HepG2 (cell line): Measurements from ENCODE around the gene DQX1. TPM values are rescaled to one million over a fixed set of nuclear protein-coding genes. Genes with fewer than 3 reads are reported as not detected.

Source experiments
- ARID2 ChIP-seq: sonication (generic); formaldehyde crosslinking; IDR thresholded peaks from 2 replicates; pipeline ENCODE4 v1.8.1; 2022; ENCODE audit warnings: mild to moderate bottlenecking, missing genetic modification reagents, borderline replicate concordance
- BCL6 ChIP-seq: IDR thresholded peaks from 2 replicates; pipeline ENCODE4 v1.6.1; 2016; ENCODE audit warnings: missing genetic modification reagents, missing compliant biosample characterization
- DMAP1 ChIP-seq: IDR thresholded peaks from 2 replicates; pipeline ENCODE4 v1.6.1; 2016
- DPF2 ChIP-seq: sonication (generic); formaldehyde crosslinking; IDR thresholded peaks from 2 replicates; pipeline ENCODE4 v1.4.0; 2020; ENCODE audit warnings: mild to moderate bottlenecking, low read depth, missing genetic modification reagents, borderline replicate concordance
- KDM6A ChIP-seq: IDR thresholded peaks from 2 replicates; pipeline ENCODE4 v1.6.1; 2016; ENCODE audit warnings: low read depth
- RBAK ChIP-seq: sonication (generic); formaldehyde crosslinking; IDR thresholded peaks from 2 replicates; pipeline ENCODE4 v1.5.1; 2020; ENCODE audit warnings: mild to moderate bottlenecking, missing genetic modification reagents
- SOX5 ChIP-seq: IDR thresholded peaks from 2 replicates; pipeline ENCODE4 v1.6.1; 2016; ENCODE audit warnings: borderline replicate concordance
- TEAD3 ChIP-seq: optimal IDR thresholded peaks from 2 replicates; pipeline ENCODE3; 2016; ENCODE audit warnings: borderline replicate concordance
- ZEB1 ChIP-seq: IDR thresholded peaks from 2 replicates; pipeline ENCODE4 v1.6.1; 2012; ENCODE audit warnings: mild to moderate bottlenecking, low read depth, inconsistent platforms; ENCODE audit not compliant: insufficient replicate concordance
- ZNF740 ChIP-seq: sonication (generic); formaldehyde crosslinking; IDR thresholded peaks from 2 replicates; pipeline ENCODE4 v1.4.0; 2020; ENCODE audit warnings: missing genetic modification reagents
- polyA plus RNA-seq, 8 experiments: library from polyadenylated mRNA; depleted of rRNA in 3 of 8; stranded (reverse) in 7 of 8; unstranded in 1 of 8; fragments of >200 nt; fragmentation: Illumina TruSeq in 4 of 8; extraction: Trizol in 4 of 8; gene quantifications; 2 replicates each; pipeline versions ENCODE4 v1.2.1 to v1.2.3, GENCODE V29; 2011 to 2016; ENCODE audit warnings: low read depth in 4 of 8, missing spikeins in 1 of 8, mixed read lengths in 1 of 8; ENCODE audit not compliant: insufficient read depth in 1 of 8
- total RNA-seq, 5 experiments: library from RNA; depleted of rRNA; stranded (reverse); fragments of >200 nt; fragmentation: Illumina TruSeq; extraction: Trizol; gene quantifications; 2 replicates each; pipeline ENCODE4 v1.2.3, GENCODE V29; 2016; ENCODE audit warnings: low read depth in 1 of 5
- TF ChIP-seq, protein P1 (sequence below): sonication (generic); formaldehyde crosslinking; IDR thresholded peaks from 2 replicates; pipeline ENCODE4 v1.4.0; 2020; ENCODE audit warnings: mild to moderate bottlenecking, missing genetic modification reagents
- TF ChIP-seq, protein P2 (sequence below): sonication (generic); formaldehyde crosslinking; IDR thresholded peaks from 2 replicates; pipeline ENCODE4 v1.5.1; 2020; ENCODE audit warnings: mild to moderate bottlenecking, missing genetic modification reagents, moderate library complexity
- TF ChIP-seq, protein P3 (sequence below): sonication (generic); formaldehyde crosslinking; IDR thresholded peaks from 2 replicates; pipeline ENCODE4 v1.4.0; 2020; ENCODE audit warnings: mild to moderate bottlenecking, missing genetic modification reagents

The DQX1 gene
- total and polyA plus RNA-seq, 2 of the 13 experiments (the other 11 are each of a cell fraction or from before 2014, with no cell fraction given) = 27.6 to 89.8 TPM

DNA sequence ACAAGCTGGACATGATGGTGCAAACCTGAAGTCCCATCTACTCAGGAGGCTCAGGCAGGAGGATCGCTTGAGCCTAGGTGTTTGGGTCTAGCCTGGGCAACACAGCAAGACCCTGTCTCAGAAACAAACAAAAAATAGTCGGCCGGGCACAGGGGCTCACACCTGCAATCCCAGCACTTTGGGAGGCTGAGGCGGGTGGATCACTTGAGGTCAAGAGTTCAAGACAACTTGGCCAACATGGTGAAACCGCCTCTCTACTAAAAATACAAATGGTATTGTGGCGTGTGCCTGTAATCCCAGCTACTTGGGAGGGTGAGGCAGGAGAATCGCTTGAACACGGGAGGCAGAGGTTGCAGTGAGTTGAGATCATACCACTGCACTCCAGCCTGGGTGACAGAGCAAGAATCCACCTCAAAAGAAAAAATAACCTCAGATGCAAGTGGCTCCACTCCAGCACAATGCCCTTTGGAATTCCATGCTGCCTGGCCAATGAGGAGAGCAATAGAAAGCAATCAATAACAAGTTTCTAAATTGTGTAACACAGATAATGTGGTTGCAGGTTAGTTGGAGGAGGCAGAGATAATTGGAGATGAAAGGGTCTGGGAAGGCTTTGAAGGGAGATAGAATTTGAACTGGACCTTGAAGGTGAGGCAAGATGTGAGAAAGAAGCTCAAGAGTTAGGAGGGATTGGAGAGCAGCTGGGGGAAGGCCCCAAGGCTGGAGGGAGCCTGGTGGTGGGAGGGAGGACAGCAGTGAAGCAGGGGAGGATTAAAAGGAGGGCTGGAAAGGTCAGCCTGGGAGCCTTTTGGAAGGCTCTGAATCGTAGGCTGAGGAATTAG, 37.2 kb downstream of the DQX1 start (continued):
- peak; percentile 72; the same call in 1 of the 2 replicates for TF ChIP-seq ARID2 (CRISPR knock-in tag)
- TF ChIP-seq, protein P1, sequence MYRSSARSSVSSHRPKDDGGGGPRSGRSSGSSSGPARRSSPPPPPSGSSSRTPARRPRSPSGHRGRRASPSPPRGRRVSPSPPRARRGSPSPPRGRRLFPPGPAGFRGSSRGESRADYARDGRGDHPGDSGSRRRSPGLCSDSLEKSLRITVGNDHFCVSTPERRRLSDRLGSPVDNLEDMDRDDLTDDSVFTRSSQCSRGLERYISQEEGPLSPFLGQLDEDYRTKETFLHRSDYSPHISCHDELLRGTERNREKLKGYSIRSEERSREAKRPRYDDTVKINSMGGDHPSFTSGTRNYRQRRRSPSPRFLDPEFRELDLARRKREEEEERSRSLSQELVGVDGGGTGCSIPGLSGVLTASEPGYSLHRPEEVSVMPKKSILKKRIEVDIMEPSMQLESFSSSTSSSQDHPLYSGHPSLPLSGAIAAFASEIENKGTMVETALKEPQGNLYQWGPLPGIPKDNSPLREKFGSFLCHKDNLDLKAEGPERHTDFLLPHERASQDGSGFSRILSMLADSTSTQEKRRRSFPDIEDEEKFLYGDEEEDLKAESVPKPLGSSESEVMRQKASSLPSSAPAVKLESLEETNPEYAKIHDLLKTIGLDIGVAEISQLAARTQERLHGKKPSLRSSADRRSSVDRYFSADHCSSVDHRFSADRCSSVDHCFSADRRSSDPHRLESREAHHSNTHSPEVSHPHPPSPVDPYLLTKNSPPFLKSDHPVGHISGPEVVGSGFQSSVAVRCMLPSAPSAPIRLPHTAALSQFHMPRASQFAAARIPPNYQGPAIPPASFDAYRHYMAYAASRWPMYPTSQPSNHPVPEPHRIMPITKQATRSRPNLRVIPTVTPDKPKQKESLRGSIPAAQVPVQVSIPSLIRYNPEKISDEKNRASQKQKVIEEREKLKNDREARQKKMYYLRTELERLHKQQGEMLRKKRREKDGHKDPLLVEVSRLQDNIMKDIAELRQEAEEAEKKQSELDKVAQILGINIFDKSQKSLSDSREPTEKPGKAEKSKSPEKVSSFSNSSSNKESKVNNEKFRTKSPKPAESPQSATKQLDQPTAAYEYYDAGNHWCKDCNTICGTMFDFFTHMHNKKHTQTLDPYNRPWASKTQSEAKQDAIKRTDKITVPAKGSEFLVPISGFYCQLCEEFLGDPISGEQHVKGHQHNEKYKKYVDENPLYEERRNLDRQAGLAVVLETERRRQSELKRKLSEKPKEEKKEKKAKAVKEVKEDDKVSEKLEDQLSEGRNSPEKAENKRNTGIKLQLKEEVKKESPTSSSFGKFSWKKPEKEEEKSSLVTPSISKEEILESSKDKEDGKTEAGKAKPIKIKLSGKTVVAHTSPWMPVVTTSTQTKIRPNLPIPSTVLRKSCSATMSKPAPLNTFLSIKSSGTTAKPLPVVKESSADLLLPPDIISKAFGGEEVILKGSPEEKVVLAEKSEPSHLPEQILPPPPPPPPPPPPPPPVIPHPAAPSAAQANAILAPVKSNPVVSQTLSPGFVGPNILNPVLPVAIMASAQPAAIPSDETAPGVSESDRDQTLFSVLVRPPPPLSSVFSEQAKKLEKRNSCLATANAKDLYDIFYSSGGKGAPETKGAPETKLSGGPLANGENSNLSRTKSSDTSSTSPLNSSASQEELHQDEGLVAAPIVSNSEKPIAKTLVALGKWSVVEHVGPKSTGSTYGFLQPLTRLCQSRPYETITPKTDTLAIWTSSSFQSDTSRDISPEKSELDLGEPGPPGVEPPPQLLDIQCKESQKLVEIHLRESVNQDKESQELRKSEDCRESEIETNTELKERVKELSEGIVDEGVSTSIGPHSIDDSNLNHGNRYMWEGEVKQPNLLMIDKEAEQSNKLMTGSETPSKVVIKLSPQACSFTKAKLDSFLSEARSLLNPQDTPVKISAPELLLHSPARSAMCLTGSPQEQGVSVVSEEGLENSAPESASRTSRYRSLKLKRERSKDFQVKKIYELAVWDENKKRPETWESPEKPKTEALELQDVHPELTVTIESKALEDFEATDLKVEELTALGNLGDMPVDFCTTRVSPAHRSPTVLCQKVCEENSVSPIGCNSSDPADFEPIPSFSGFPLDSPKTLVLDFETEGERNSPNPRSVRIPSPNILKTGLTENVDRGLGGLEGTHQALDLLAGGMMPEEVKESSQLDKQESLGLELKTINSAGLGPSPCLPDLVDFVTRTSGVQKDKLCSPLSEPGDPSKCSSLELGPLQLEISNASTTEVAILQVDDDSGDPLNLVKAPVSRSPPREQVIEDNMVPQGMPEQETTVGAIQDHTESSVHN (CRISPR knock-in tag) = no peak
- TF ChIP-seq RBAK (CRISPR knock-in tag) = peak; percentile 18; the same call in 1 of the 2 replicates
- no peak for TF ChIP-seq ZNF740 (CRISPR knock-in tag)
- peak; percentile 93 for TF ChIP-seq TEAD3 (CRISPR knock-in tag)
- TF ChIP-seq, protein P2, sequence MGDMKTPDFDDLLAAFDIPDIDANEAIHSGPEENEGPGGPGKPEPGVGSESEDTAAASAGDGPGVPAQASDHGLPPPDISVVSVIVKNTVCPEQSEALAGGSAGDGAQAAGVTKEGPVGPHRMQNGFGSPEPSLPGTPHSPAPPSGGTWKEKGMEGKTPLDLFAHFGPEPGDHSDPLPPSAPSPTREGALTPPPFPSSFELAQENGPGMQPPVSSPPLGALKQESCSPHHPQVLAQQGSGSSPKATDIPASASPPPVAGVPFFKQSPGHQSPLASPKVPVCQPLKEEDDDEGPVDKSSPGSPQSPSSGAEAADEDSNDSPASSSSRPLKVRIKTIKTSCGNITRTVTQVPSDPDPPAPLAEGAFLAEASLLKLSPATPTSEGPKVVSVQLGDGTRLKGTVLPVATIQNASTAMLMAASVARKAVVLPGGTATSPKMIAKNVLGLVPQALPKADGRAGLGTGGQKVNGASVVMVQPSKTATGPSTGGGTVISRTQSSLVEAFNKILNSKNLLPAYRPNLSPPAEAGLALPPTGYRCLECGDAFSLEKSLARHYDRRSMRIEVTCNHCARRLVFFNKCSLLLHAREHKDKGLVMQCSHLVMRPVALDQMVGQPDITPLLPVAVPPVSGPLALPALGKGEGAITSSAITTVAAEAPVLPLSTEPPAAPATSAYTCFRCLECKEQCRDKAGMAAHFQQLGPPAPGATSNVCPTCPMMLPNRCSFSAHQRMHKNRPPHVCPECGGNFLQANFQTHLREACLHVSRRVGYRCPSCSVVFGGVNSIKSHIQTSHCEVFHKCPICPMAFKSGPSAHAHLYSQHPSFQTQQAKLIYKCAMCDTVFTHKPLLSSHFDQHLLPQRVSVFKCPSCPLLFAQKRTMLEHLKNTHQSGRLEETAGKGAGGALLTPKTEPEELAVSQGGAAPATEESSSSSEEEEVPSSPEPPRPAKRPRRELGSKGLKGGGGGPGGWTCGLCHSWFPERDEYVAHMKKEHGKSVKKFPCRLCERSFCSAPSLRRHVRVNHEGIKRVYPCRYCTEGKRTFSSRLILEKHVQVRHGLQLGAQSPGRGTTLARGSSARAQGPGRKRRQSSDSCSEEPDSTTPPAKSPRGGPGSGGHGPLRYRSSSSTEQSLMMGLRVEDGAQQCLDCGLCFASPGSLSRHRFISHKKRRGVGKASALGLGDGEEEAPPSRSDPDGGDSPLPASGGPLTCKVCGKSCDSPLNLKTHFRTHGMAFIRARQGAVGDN (CRISPR knock-in tag) = peak; percentile 38
- TF ChIP-seq BCL6 (CRISPR knock-in tag) = peak; percentile 88
- peak; percentile 83 for TF ChIP-seq DPF2
- TF ChIP-seq, protein P3, sequence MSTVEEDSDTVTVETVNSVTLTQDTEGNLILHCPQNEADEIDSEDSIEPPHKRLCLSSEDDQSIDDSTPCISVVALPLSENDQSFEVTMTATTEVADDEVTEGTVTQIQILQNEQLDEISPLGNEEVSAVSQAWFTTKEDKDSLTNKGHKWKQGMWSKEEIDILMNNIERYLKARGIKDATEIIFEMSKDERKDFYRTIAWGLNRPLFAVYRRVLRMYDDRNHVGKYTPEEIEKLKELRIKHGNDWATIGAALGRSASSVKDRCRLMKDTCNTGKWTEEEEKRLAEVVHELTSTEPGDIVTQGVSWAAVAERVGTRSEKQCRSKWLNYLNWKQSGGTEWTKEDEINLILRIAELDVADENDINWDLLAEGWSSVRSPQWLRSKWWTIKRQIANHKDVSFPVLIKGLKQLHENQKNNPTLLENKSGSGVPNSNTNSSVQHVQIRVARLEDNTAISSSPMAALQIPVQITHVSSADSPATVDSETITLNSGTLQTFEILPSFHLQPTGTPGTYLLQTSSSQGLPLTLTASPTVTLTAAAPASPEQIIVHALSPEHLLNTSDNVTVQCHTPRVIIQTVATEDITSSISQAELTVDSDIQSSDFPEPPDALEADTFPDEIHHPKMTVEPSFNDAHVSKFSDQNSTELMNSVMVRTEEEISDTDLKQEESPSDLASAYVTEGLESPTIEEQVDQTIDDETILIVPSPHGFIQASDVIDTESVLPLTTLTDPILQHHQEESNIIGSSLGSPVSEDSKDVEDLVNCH (CRISPR knock-in tag) = no peak
- TF ChIP-seq SOX5 (CRISPR knock-in tag) = peak; percentile 86
- TF ChIP-seq DMAP1 = peak; percentile 77; the same call in 1 of the 2 replicates
- peak; percentile 86 for TF ChIP-seq KDM6A (CRISPR knock-in tag)
- TF ChIP-seq ZEB1 = peak; percentile 82
